GM12892 (cell line): ENCODE data around the gene NANOS2.

Source experiments
- DNase-seq: peaks from one replicate; pipeline ENCODE4 v3.0.0; 2011; ENCODE audit not compliant: insufficient read length
- FAIRE-seq: peaks from 2 replicates; lab custom pipeline; 2011; peaks lifted over from hg19 to GRCh38; lab: Jason Lieb, UNC
- POLR2A ChIP-seq: IDR thresholded peaks from 2 replicates; pipeline ENCODE4 v1.6.1; 2011; ENCODE audit warnings: low read depth, low read length, control low read depth
- POLR2AphosphoS5 ChIP-seq: IDR thresholded peaks from 2 replicates; pipeline ENCODE4 v1.6.1; 2011; ENCODE audit warnings: low read depth, low read length, control low read depth
- TAF1 ChIP-seq: IDR thresholded peaks from 2 replicates; pipeline ENCODE4 v1.6.1; 2011; ENCODE audit warnings: low read depth, mild to moderate bottlenecking, control low read depth, low read length, borderline replicate concordance

Gene NANOS2

GRCh38 chr19:45947926-45948325 lies 33.3 kb upstream of the NANOS2 start:
- FAIRE-seq (no peak), DNase-seq (no peak)
- TF ChIP-seq TAF1 (no peak), POLR2A (no peak), POLR2AphosphoS5 (no peak)

DNA sequence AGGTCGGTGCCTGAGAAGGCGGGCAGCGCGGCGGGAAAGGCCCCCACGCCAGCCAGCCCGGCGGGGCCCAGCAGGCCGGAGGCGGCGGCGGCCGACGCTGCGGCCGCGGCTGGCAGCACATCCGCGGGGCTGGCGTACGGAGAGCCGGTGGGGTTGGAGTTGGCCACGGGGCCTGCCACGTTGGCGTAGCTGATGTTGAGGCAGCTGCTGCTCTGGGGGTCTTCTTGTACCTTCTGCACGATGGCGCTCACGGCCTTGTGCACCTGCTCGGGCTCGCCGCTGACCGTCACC lies 25.9 kb upstream of the NANOS2 start:
- FAIRE-seq (no peak), DNase-seq (no peak)

DNA sequence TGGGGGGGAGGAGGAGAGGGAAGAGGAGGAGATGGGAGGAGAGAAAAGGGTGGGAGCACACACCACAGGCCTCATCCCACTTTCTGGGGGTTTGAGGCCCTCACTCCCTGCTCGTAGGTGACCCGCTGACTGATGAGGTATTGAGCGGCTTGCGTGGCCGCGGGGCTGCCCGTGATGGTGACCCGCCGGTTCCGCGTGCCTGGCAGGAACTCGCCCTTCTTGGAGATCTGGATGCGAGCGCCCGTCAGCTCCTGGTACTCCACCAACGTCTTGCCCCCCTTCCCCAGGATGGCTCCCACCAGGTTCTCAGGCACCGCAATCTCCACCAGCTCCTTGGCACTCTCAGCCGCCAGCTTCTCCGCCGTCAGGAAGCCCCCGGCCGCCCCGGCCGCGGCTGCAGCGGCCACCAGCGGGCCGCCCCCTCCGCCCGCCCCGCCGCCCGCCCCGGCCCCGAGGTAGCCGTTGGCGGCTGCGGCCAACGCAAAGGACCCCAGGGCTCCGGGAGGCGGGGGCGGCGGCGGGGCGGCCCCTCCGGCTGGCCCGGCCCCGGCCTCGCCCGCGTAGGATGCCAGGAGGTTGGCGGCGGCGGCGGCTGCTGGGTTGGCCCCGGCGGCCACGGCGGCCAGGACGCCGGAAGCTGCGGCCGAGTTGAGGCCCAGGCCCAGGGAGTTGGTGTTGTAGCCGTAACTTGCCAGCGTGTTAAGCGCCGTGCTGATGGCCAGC lies 25.4 kb upstream of the NANOS2 start:
- DNase-seq, result no peak
- no peak for FAIRE-seq
- TF ChIP-seq TAF1 (no peak), POLR2A (no peak), POLR2AphosphoS5 (no peak)

More for the DNA sequence above, 25.9 kb upstream of the NANOS2 start:
- TF ChIP-seq POLR2AphosphoS5 (no peak), POLR2A (no peak), TAF1 (no peak)

- FAIRE-seq, result no peak
- TF ChIP-seq POLR2AphosphoS5, result no peak
- no peak for TF ChIP-seq TAF1
- no peak for TF ChIP-seq POLR2A
- no peak for DNase-seq
These were observed 24.2 kb upstream of the NANOS2 start for GRCh38 chr19:45938733-45939319.

DNA sequence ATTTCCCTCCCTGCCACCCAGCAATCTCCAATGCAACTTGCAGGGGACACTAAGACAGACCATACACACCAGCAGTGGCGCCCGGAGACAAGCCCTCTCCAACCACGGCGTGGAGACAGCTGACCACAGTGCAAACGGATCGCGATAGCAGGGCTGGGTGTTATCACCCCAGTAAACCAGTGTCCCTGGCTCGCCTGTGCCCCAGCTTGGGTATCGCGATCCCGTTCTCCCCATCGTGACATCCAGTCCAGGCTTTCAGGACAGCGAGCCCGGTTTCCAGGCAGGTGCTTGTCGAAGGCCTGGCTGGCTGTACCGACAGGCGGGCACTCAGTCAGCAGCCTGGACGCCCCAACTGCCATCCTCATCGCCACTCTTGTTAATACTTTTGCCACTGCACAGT lies 20.7 kb upstream of the NANOS2 start:
- no peak for TF ChIP-seq POLR2AphosphoS5
- no peak for TF ChIP-seq TAF1
- no peak for TF ChIP-seq POLR2A
- FAIRE-seq (no peak), DNase-seq (no peak)

DNA sequence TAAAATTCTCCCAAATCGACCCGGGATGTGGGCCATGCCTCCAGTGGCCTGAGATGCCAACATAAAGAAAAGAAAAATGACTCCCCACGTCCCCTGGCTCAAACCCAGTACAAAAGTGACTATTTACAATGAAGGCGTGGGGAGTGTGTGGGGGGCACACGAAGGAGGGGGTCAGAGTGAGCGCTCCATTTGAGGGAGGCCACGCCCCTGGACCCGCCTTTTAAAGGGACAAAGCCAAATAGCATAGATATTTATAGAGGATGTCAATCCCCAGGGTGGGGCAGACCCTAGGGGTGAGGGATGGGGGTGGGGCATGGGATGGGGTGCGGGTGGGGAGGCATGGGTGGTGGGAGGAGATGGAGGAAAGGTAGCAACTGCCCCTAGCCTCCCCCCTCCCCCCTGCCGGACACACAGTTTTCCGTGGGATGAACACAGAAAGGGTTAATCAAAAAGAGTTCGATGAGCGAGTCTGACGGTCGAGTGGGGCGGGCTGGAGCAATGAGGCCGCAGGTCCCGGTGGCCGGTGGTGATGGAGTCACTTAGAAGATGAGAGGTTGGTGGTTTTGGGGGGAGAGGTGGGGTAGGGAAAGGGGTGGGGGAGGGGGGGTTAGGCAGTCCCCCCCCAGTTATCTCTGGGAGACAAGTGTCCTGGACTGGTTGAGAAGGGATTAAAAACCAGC lies 20.1 kb upstream of the NANOS2 start:
- DNase-seq (no peak), FAIRE-seq (no peak)
- TF ChIP-seq TAF1 (no peak), POLR2AphosphoS5 (no peak), POLR2A (no peak)

- DNase-seq (no peak), FAIRE-seq (no peak)
- TF ChIP-seq TAF1, result no peak
- no peak for TF ChIP-seq POLR2AphosphoS5
- no peak for TF ChIP-seq POLR2A
These were observed 19.2 kb upstream of the NANOS2 start for GRCh38 chr19:45933759-45934158.

DNA sequence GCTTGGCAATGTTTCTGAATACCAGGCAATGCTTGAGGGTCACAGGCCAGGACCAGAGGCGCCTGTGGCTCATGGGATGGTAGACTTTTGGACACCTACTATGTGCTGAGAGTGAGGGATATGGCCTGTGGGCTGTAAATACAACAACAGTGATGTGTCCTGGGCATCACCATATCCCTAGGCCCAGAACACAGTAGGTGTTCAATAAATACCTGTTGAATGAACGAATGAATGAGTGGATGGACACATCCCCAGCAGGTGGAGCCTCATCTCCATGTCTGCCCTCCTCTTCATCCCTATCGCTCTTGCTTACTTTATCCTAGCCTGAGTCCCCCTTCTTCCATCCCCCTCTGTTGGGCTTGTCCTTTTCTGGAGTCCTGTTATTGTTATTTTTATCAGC lies 16.5 kb upstream of the NANOS2 start:
- TF ChIP-seq TAF1, result no peak
- TF ChIP-seq POLR2AphosphoS5, result no peak
- FAIRE-seq (no peak), DNase-seq (no peak)

DNA sequence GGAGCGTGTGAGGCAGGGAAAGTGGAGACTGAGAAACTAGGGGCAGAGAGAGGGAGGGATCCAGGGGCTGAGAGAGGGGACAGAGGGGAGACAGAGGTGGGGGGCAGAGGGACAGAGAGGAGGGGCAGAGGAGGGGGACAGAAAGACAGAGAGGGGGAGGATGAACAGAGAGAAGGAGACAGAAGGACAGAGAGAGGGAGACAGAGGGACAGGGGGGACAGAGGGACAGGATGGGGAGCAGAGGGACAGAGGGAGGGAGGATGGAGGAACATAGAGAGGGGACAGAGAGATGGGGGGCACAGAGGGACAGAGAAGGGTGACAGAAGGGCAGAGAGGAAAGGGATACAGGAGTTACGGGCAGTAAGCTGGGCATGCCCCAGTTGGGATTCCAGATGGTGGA lies 14.7 kb upstream of the NANOS2 start:
- FAIRE-seq, result no peak
- TF ChIP-seq TAF1 (no peak), POLR2AphosphoS5 (no peak), POLR2A (no peak)

DNA sequence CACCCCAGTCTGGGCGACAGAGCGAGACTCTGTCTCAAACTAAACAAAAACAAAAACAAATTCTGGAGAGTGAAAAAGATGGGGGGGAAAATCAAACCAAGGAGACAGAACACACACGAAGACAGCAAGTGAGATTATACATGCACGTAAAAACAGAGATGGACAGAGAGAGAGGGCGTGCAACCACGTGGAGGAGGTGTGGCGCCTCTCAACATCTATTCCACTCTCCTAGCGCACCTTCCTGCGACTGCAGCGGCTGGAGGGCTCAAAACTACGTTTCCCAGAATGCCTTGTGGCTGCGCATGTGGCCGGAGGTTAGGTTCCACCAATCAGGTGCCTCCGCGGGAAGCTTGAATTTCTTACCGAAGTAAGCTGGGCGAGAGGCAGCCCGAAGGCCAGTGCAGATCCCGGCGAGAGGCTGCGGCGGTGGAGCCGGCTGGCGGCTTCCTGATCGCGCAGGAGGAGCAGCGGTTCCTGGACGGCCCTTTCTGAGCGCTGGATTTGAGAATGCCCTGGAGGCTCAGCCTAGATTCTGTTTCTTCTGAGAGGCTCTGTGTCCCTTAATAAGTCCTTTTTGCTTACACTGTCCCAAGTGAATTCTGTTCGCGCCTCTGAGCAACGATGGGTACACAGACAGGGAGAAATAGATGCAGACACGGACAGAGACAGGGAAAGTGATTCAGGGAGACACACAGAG lies 13.1 kb upstream of the NANOS2 start:
- FAIRE-seq, result peak; percentile 98

More for the DNA sequence above, 14.7 kb upstream of the NANOS2 start:
- DNase-seq, result no peak

DNA sequence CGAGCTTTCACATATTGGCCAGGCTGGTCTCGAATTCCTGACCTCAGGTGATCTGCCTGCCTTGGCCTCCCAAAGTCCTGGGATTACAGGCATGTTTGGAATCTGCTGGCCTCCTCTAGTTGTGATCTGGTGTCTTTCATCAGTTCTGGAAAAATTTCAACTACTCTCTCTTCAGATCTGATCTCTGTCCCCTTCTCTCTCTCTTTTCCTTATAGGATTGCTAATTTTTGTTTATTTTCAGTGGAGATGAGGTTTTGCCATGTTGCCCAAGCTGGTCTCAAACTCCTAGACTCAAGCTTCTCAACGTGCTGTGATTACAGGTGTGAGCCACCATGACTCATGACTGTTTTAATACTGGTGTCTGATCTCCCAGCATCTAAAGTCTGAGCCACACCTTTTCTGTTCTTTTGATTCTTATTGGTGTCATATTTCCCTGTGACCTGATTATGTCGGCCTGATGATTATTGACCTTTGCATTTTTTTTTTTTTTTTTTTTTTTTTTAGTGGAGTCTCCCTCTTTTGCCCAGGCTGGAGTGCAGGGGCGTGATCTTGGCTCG lies 10.4 kb upstream of the NANOS2 start:
- TF ChIP-seq TAF1 (no peak), POLR2A (no peak), POLR2AphosphoS5 (no peak)
- FAIRE-seq (no peak), DNase-seq (no peak)

More for the DNA sequence above, 13.1 kb upstream of the NANOS2 start:
- peak; percentile 73 for TF ChIP-seq POLR2A
- no peak for TF ChIP-seq TAF1
- 0 out of 2 replicates have a peak, but pooled peaks have one; percentile 36 for TF ChIP-seq POLR2AphosphoS5
- DNase-seq, result peak; percentile 98
